K562 (cell line): Measurements from ENCODE around the gene CELSR3. TPM values are rescaled to one million over a fixed set of nuclear protein-coding genes. Genes with fewer than 3 reads are reported as not detected.

Experiments used
- ATAC-seq: fragments of 200-7000 bp; cut with Tn5 transposase; 3 replicates; pipeline ENCODE4 v1.9.1; 2020; ENCODE audit warnings: moderate library complexity
- BruUV-seq: library from RNA; stranded (reverse); fragments of 400-500 nt; replicated peaks from 2 replicates; lab custom pipeline; 2021; lab: Mats Ljungman, UMichigan
- CTCF ChIA-PET: fragments of 300-600 bp; formaldehyde crosslinking; extraction: SDS; loops from one replicate; lab custom pipeline; 2021; ENCODE audit warnings: low intra/inter-chr PET ratio; lab: Yijun Ruan, JAX
- POLR2A ChIA-PET: fragments of 300-600, 350-650 bp; sonication (Branson Sonifier 250); formaldehyde crosslinking; extraction: SDS; loops from one replicate; lab custom pipeline; 2021; ENCODE audit warnings: antibody characterized with exemption, inconsistent platforms; lab: Yijun Ruan, JAX
- DNase-seq, 4 experiments: peaks; one replicate each; pipeline versions ENCODE4 v3.0.0 to v3.0.0-alpha.2; 2011 to 2018; ENCODE audit warnings: low spot score in 3 of 4, mixed read lengths in 3 of 4; ENCODE audit errors: extremely low read depth in 1 of 4
- FAIRE-seq: peaks from 2 replicates; lab custom pipeline; 2011; peaks lifted over from hg19 to GRCh38; lab: Jason Lieb, UNC
- H2AFZ ChIP-seq: 2 replicates; pipeline ENCODE4 v1.6.0; 2011; ENCODE audit warnings: low read depth, low read length, control low read depth, inconsistent platforms
- H3K27ac ChIP-seq: fragments of 200-600 bp; 3 replicates; pipeline ENCODE4 v1.8.0; 2011; ENCODE audit warnings: low read depth, mild to moderate bottlenecking, control low read depth, inconsistent platforms, low read length, moderate library complexity, mixed read lengths; ENCODE audit errors: extremely low read depth
- H3K27me3 ChIP-seq, 2 experiments: fragments of 300-600 bp in 1 of 2; 2 replicates in 1 of 2; 3 replicates in 1 of 2; pipeline versions ENCODE4 v1.6.0 to v1.8.0; 2011; ENCODE audit warnings: inconsistent platforms in 2 of 2, low read length in 2 of 2, mild to moderate bottlenecking in 1 of 2, mixed read lengths in 1 of 2, moderate library complexity in 1 of 2; ENCODE audit not compliant: control insufficient read depth in 2 of 2, insufficient read depth in 2 of 2
- H3K36me3 ChIP-seq: fragments of 300-600 bp; 3 replicates; pipeline ENCODE4 v1.8.0; 2011; ENCODE audit warnings: mild to moderate bottlenecking, low read length, inconsistent platforms; ENCODE audit not compliant: control insufficient read depth, insufficient read depth
- H3K4me1 ChIP-seq, 2 experiments: fragments of 200-600 bp in 1 of 2; replicated peaks in 1 of 2; 2 replicates in 1 of 2; 3 replicates in 1 of 2; pipeline versions ENCODE4 v1.5.1 to v1.8.0; 2011; ENCODE audit warnings: inconsistent platforms in 2 of 2, low read length in 2 of 2, mild to moderate bottlenecking in 1 of 2, mixed read lengths in 1 of 2, moderate library complexity in 1 of 2; ENCODE audit not compliant: control insufficient read depth in 2 of 2, insufficient read depth in 2 of 2
- H3K4me2 ChIP-seq: 2 replicates; pipeline ENCODE4 v1.6.1; 2011; ENCODE audit warnings: low read length, control low read depth, inconsistent platforms, mixed read lengths; ENCODE audit not compliant: insufficient read depth
- H3K4me3 ChIP-seq: fragments of 200-600 bp; sonication (generic), shearing (Covaris generic); 2 replicates; pipeline ENCODE4 v1.5.1; 2016; ENCODE audit warnings: control low read depth, inconsistent platforms
- H3K79me2 ChIP-seq: fragments of 200-600 bp; 3 replicates; pipeline ENCODE4 v1.8.0; 2011; ENCODE audit warnings: low read length, inconsistent platforms; ENCODE audit not compliant: control insufficient read depth, insufficient read depth
- H3K9ac ChIP-seq, 2 experiments: 2 replicates each; pipeline versions ENCODE4 v1.6.0 to v1.6.1; 2011; ENCODE audit warnings: low read depth in 2 of 2, low read length in 2 of 2, control low read depth in 1 of 2, inconsistent platforms in 1 of 2, mild to moderate bottlenecking in 1 of 2, mixed read lengths in 1 of 2; ENCODE audit not compliant: insufficient read depth in 1 of 2
- H3K9me1 ChIP-seq: one replicate; pipeline ENCODE4 v1.6.0; 2011; ENCODE audit warnings: inconsistent platforms, mild to moderate bottlenecking, low read length, moderate library complexity; ENCODE audit not compliant: control insufficient read depth, insufficient read depth
- H3K9me3 ChIP-seq: replicated peaks from 2 replicates; pipeline ENCODE4 v1.5.1; 2011; ENCODE audit warnings: low read depth, low read length, inconsistent platforms; ENCODE audit not compliant: control insufficient read depth, insufficient read depth
- H4K20me1 ChIP-seq: replicated peaks from 2 replicates; pipeline ENCODE4 v1.6.1; 2011; ENCODE audit warnings: low read length, inconsistent platforms, mixed read lengths; ENCODE audit not compliant: control insufficient read depth, insufficient read depth
- BRD9 ChIP-seq: fragments of 450-650 bp; IDR thresholded peaks from 2 replicates; pipeline ENCODE4 v1.6.1; 2018; ENCODE audit warnings: low read depth; ENCODE audit not compliant: partially characterized antibody
- HCFC1 ChIP-seq: IDR thresholded peaks from 2 replicates; pipeline ENCODE4 v1.6.1; 2012; ENCODE audit warnings: low read depth, low read length, improper control_type of control experiment
- HMG20A ChIP-seq: fragments of 450-650 bp; formaldehyde crosslinking; conservative IDR thresholded peaks from 2 replicates; pipeline ENCODE4 v1.4.0; 2020; ENCODE audit warnings: mild to moderate bottlenecking, mixed read lengths
- HNRNPK ChIP-seq: fragments of 200-400 bp; formaldehyde crosslinking; IDR thresholded peaks from one replicate; pipeline ENCODE4 v1.6.1; 2018; ENCODE audit warnings: mild to moderate bottlenecking, low read depth, low read length; ENCODE audit not compliant: poor library complexity, severe bottlenecking
- LCOR ChIP-seq: sonication (generic); formaldehyde crosslinking; IDR thresholded peaks from 2 replicates; pipeline ENCODE4 v1.8.0; 2022; ENCODE audit warnings: mild to moderate bottlenecking, missing genetic modification reagents
- PHTF2 ChIP-seq: fragments of 250-450 bp; sonication (Bioruptor Pico); IDR thresholded peaks from 2 replicates; pipeline ENCODE4 v1.5.0; 2021; ENCODE audit warnings: mild to moderate bottlenecking
- RBM25 ChIP-seq: fragments of 200-400 bp; formaldehyde crosslinking; IDR thresholded peaks from 2 replicates; pipeline ENCODE4 v1.6.1; 2018; ENCODE audit warnings: low read length, low read depth, moderate library complexity; ENCODE audit not compliant: severe bottlenecking
- SPI1 ChIP-seq: IDR thresholded peaks from 2 replicates; pipeline ENCODE4 v1.6.1; 2011; ENCODE audit warnings: low read depth, low read length, control low read depth, borderline replicate concordance
- ZBTB1 ChIP-seq: sonication (generic); formaldehyde crosslinking; IDR thresholded peaks from 2 replicates; pipeline ENCODE4 v1.8.1; 2023; ENCODE audit warnings: missing genetic modification reagents, low read depth, mild to moderate bottlenecking, borderline replicate concordance
- WGBS: fragments of 100-300 bp; shearing (Covaris generic); methylation state at CpG from one replicate; pipeline ENCODE4 v1.1.6; 2016; ENCODE audit warnings: low coverage, mixed read lengths; ENCODE audit not compliant: insufficient coverage; ENCODE audit errors: missing lambda C conversion rate; 5-methylcytosine and 5-hydroxymethylcytosine counted together
- in situ Hi-C: fragments of 300-500 bp; cut with MboI; formaldehyde crosslinking; loops from 4 replicates; pipeline ENCODE4 v1.15.0; 2018; ENCODE audit warnings: inconsistent platforms, mixed read lengths
- intact Hi-C: fragments of 100-400 bp; cut with micrococcal nuclease; formaldehyde crosslinking; loops from 2 replicates; pipeline ENCODE4 v1.14.2; 2022
- polyA plus RNA-seq, 8 experiments: library from polyadenylated mRNA; depleted of rRNA in 4 of 8; stranded (reverse) in 5 of 8; unstranded in 3 of 8; fragments of >200 nt; fragmentation: Nextera tagmentation in 2 of 8; fragmentation: Illumina TruSeq in 1 of 8; extraction: Ambion mirVana in 2 of 8; extraction: Trizol in 1 of 8; gene quantifications; 2 replicates each; pipeline versions ENCODE4 v1.2.1 to v1.2.3, GENCODE V29; 2011 to 2014; ENCODE audit warnings: inconsistent platforms in 1 of 8, missing spikeins in 1 of 8
- total RNA-seq, 7 experiments: library from RNA; depleted of rRNA in 6 of 7; stranded (reverse); fragments of >200 nt in 6 of 7; fragmentation: Illumina TruSeq in 2 of 7; extraction: Trizol in 2 of 7; gene quantifications; 2 replicates each; pipeline versions ENCODE4 v1.2.1 to v1.2.3, GENCODE V29; 2011 to 2021; ENCODE audit warnings: low replicate concordance in 1 of 7
- TF ChIP-seq, protein P1 (sequence below), 2 experiments: IDR thresholded peaks; 2 replicates each; pipeline ENCODE4 v1.6.1; 2011; ENCODE audit warnings: borderline replicate concordance in 1 of 2, control low read depth in 1 of 2, low read depth in 1 of 2, low read length in 1 of 2, mild to moderate bottlenecking in 1 of 2, mixed read lengths in 1 of 2, moderate library complexity in 1 of 2; ENCODE audit not compliant: insufficient read depth in 1 of 2, insufficient read length in 1 of 2, poor library complexity in 1 of 2, severe bottlenecking in 1 of 2; ENCODE audit errors: extremely low read depth in 1 of 2
- TF ChIP-seq, protein P2 (sequence below): fragments of 250-450 bp; sonication (Bioruptor Pico); IDR thresholded peaks from 2 replicates; pipeline ENCODE4 v1.4.0; 2020; ENCODE audit warnings: borderline replicate concordance

CELSR3 gene
- total and polyA plus RNA-seq, 9 of the 15 experiments (the other 6 are each of a cell fraction or from before 2014, with no cell fraction given): 0.10 to 2.7 (median 0.76) TPM

DNA sequence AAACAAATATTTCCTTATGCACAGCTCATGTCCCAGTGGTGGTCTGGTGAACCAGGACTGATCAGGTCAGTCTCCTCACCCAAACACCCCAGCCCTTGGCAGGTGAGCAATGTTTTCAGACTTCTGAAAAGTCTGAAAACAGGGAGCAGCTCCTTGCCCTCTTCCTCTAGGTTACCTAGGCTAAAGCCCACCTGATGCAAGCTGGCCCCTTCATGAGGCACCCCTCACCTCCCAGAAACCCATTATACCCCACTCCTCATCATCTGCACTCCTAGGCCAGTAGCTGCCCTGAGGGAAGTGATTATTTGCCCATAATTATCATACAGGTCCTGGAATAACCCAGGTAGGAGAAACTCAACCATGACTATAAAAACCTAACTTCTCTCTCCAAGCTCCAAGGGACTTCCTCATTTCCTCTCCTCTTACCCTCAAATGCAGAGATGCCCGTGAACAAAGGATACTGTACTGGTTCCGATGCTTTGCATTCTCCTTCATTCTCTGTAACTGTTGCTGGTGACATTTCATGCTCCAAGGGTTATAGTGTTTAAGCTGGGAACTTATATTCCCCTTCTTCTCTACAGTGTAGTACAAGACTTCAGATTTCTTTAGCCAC, 28.3 kb upstream of the CELSR3 start:
- ATAC-seq (no peak), FAIRE-seq (no peak), DNase-seq (no peak)
- Histone ChIP-seq H3K79me2 (peaks cover 8% of the 10 kb centered on the region; the same call in 2 of the 3 replicates), H3K27ac (no peak overlapping the region), H2AFZ (no peak overlapping the region), H3K9ac (no peak overlapping the region), H3K36me3 (peaks cover 81% of the 10 kb centered on the region), H3K9me3 (no peaks in the 10 kb centered on the region), H4K20me1 (0 out of 2 replicates have a peak, but pooled peaks cover 3% of the 10 kb centered on the region), H3K27me3 (no peaks in the 10 kb centered on the region), H3K4me3 (no peak overlapping the region), H3K4me1 (peaks cover 4 to 12% of the 10 kb centered on the region in 2 experiments; a peak in 3 of 5 replicates), H3K9me1 (no peaks in the 10 kb centered on the region), H3K4me2 (no peak overlapping the region)
- intact Hi-C loops: no loop called here
- 88% methylated on average over 2 of the region's 2 CpGs for WGBS
- TF ChIP-seq SPI1: peak; percentile 58
- no peak for TF ChIP-seq ZBTB1
- BruUV-seq: no TSS peak
- in situ Hi-C loops: no loop called here
- POLR2A ChIA-PET: no interaction called here
- CTCF ChIA-PET: no interaction called here

DNA sequence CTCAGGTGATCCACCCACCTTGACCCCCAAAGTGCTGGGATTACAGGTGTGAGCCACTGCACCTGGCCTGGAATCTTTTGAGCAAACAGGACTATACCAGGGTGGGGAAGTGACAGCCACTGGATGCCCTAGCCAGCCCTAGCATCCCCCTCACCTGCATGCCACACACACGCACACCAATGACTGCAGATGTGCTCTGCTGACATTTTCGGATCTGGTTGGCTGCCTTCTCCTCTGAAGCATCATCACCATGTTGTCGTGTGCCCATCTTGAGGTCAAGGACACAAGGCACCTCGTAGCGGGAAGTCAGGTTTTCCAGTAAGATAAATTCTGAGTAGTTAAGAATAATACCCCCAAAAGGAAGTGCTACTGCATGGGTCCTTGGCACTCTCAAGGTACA, 26.7 kb upstream of the CELSR3 start:
- ATAC-seq (no peak), DNase-seq (no peak), FAIRE-seq (no peak)
- no peak overlapping the region for H3K9ac ChIP-seq
- TF ChIP-seq BRD9 (no peak), RBM25 (no peak), PHTF2 (CRISPR knock-in tag) (no peak), HMG20A (no peak), LCOR (CRISPR knock-in tag) (no peak), HNRNPK (no peak), HCFC1 (no peak)
- TF ChIP-seq, protein P1, sequence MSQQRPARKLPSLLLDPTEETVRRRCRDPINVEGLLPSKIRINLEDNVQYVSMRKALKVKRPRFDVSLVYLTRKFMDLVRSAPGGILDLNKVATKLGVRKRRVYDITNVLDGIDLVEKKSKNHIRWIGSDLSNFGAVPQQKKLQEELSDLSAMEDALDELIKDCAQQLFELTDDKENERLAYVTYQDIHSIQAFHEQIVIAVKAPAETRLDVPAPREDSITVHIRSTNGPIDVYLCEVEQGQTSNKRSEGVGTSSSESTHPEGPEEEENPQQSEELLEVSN (IDR thresholded peaks at IDR 0.05; ENCODE audit: borderline replicate concordance in 1 of 2, extremely low read depth in 1 of 2, insufficient read depth in 1 of 2, insufficient read length in 1 of 2, low read depth in 1 of 2, low read length in 1 of 2, poor library complexity in 1 of 2, severe bottlenecking in 1 of 2): no peak
- TF ChIP-seq, protein P2, sequence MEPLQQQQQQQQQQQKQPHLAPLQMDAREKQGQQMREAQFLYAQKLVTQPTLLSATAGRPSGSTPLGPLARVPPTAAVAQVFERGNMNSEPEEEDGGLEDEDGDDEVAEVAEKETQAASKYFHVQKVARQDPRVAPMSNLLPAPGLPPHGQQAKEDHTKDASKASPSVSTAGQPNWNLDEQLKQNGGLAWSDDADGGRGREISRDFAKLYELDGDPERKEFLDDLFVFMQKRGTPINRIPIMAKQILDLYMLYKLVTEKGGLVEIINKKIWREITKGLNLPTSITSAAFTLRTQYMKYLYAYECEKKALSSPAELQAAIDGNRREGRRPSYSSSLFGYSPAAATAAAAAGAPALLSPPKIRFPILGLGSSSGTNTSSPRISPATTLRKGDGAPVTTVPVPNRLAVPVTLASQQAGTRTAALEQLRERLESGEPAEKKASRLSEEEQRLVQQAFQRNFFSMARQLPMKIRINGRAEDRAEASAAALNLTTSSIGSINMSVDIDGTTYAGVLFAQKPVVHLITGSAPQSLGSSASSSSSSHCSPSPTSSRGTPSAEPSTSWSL: no peak
- no peak overlapping the region for H3K27ac ChIP-seq
- no peaks in the 10 kb centered on the region for H3K27me3 ChIP-seq
- intact Hi-C loops: no loop called here
- H3K4me3 ChIP-seq: no peak overlapping the region
- peaks cover 69% of the 10 kb centered on the region for H3K36me3 ChIP-seq
- WGBS: 91% methylated on average over 5 of the region's 5 CpGs
- ChIA-PET CTCF (no interaction called here), POLR2A (interaction anchor here (1.1 kb wide), 1 partner anchor 9 kb away, joined by 4 read pairs; no protein-coding TSS in a partner anchor)
- H3K9me3 ChIP-seq: no peaks in the 10 kb centered on the region
- peaks cover 7% of the 10 kb centered on the region; the same call in 1 of the 2 replicates for H4K20me1 ChIP-seq
- peaks cover 12% of the 10 kb centered on the region for H3K79me2 ChIP-seq
- H3K4me2 ChIP-seq: no peak overlapping the region
- peaks cover 9 to 17% of the 10 kb centered on the region in 2 experiments; a peak in 4 of 5 replicates for H3K4me1 ChIP-seq
- no peaks in the 10 kb centered on the region for H3K9me1 ChIP-seq
- in situ Hi-C loops: no loop called here
- BruUV-seq: no TSS peak
- H2AFZ ChIP-seq: no peak overlapping the region
